DMS53 treated with DMSO at 0.1 percent for 48 hours (cell line): ENCODE data around the gene LYPD6B.

Experiments used
- DNase-seq: peaks from one replicate; lab custom pipeline; 2025; ENCODE audit not compliant: unreplicated experiment; lab: John Stamatoyannopoulos, UW

Gene LYPD6B

DNA sequence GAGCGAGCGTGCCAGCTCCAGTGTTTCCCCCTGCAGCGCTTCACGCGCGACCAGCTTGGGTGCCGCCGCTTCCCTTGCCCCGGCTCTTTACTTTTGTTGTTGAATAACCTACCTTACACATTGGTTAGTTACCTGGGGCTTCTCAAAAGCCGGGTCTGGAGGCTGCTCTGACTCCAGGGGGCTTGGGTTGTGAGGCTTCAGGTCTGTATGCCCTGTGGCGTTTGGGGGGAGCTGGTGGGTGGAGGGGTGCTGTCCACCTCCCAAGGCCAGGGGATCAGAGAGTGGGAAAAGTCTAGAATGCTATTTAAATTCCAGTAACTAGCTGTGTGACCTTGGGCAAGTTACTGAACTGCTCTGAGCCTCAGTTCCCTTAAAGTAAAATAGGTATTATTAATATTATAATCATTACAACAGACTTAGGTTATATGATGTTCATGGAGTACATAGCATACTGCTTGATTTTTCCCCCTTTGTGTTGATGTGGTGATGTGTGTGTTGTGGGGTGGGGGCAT is 770 bp downstream of the LYPD6B start:
- no peak for DNase-seq

DNA sequence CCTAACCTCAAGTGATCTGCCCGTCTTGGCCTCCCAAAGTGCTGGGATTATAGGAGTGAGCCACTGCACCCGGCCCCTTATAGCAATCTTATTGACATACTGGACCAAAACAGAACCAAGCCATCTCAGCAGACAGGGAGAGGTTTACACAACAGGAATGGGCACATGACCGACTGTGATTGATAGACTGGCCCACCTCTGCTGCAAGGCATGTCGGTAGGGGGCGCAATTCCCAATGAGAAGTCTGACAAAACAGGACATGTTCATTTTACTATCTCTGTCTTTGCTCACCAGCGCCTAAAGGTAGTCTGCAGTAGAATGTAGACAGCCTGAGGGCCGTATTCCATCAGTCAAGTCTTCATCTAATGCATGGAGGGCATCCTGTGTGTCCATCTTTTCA is 2.0 kb downstream of the LYPD6B start:
- DNase-seq, result no peak

DNA sequence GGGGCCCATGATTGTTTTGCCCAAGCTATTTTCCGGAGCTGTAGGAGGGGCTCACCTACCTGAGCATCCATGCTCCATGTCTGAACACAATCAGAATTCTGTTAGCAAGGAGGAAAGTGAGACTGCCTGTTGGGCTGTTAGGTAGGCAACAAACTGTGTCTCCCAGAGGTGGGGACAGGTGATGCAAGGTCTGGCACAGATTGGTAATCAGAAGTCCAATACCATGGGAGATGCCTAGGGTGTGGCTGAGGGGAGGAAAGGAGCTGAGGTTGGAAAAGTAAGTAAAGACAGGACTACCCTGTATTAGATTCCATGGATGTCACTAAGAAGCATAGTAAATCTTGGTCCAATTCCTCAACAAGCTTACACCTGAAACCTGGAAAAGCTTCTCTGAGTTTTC is 3.0 kb downstream of the LYPD6B start:
- DNase-seq, result no peak

DNA sequence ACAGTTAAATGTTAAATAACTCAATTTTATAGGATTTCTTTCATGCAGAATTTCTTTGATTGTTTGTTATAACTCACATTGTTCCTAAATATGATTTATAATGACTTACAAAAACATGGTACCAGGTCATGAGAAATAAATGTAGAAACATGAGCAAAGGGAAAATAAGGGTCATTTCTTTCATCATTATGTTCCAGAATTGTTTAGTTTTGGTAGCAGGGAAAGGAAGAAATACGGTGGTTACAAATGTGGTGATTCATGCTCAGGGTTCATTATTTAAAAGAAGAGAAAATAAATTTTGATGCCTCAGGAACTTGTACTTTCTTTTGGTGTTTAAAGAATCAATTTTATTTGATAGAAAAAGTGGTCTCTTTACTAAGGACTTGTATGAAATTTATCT is 4.4 kb downstream of the LYPD6B start:
- DNase-seq, result no peak

DNA sequence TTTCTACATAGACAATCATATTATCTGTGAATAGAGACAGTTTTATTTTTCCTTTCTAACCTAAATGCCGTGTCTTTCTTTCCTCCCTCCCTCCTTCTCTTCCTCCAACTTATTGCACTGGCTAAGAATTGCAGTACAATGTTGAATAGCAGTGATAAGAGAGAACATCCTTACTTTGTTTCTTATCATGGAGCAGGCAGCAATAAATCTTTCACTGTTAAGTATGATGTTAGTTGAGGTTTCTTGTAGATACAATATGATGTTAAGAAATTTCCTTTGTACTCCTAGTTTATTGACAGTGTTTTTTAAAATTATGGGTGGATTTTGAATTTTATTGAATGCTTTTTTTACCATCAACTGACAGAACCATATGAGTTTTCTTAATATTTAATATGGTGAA is 6.0 kb downstream of the LYPD6B start:
- DNase-seq, result no peak

DNA sequence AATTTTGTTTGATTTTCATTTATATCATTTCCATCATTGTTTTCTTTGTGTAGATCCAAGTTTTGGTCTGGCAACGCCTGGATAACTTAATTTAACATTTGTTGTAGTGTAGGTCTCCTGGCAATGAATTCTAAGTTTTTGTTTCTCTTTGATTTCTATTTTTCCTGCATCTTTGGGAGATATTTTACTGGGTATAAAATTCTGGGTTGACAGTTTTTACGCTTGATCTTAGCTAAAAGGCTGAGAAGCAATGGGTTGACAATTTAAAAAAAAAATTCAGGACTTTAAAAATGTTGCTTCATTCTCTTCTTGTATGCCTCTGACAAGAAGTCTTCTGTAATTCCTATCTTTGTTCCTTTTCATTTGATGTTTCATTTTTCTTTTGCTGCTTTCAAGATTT is 8.6 kb downstream of the LYPD6B start:
- DNase-seq, result no peak

DNA sequence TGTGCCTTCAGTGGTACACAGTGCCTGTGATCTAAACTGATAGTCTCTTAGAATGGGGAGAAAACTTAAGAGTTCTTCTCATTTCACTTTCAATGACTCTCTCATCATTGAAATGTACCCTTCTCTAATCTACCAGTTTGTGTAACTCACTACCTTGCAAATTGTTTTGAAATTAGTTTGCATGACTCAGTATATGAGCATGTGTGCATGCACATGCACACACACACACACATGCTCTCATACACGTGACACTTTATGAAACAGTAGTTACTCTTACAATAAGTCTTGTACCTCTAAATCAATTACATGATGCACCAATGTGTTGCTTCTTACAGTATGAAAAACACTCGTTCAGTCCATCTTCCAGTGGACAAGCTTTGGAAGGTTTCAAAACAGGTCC is 10.6 kb downstream of the LYPD6B start:
- no peak for DNase-seq

DNA sequence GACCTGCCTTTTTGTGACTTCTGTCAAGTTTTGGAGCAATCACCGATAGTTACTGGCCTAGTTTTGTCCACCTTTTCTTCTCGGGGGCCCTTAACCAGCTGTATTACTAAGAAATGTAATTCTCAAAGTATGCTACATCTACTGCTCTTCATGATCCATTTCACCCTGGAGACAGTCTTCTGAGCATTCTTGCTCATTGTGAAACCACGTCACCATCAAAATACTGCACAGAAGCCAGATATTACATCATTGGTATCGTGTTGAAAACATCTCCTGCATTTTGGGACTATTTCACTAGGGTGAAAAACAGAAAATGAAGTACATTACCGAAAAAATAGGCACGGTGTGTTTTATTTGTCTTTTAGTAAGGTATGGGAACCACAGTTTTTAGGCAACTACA is 11.7 kb downstream of the LYPD6B start:
- no peak for DNase-seq

DNA sequence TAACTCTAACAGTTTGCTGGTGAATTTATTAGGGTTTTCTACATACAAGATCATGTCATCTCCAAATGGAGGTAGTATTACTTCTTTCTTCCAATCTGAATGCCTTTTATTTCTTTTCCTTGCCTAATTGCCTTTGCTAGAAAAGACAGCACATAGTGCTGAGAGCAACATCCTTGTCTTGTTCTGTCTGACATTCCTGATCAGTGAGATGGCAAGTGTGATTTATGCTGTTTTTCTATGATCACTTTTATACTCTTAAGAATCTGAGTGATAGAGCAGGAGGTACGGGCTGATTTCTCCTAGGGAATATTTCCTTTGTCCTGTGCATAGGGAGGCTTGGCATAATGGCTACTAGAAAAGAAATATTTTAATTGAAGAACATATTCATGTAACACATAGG is 17.3 kb downstream of the LYPD6B start:
- DNase-seq, result no peak

DNA sequence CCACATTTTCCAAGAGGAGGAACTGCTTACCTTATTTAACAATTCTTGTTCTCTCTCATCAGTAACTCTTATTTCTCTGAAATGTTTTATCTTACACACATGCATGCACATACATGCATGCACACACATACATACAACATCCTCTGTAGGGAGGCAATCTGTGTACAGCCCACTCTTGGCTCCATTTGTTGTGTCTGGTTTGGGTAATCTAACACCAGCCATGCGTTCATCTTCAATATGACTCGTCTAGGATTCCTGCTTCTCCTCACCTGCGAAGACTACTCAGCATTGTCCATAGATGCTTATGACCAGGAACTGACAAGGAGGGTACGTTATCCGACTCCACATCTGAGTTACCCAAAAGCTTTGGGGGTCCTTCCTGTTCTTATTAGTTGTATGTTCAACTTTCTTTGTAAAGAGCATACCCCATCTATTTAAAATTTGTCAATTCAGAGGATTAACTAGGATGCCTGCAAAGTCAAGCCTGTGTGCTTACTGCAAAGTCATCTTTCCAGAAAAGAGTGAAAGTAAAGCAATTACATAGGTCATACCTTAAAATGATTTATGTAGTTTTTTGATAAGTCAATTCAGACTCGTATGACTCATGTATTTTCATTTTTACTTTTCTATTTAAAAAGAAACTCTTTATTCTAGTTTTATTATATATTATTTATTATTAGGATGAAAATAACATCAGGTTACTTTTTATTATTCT is 18.2 kb downstream of the LYPD6B start:
- DNase-seq, result no peak

DNA sequence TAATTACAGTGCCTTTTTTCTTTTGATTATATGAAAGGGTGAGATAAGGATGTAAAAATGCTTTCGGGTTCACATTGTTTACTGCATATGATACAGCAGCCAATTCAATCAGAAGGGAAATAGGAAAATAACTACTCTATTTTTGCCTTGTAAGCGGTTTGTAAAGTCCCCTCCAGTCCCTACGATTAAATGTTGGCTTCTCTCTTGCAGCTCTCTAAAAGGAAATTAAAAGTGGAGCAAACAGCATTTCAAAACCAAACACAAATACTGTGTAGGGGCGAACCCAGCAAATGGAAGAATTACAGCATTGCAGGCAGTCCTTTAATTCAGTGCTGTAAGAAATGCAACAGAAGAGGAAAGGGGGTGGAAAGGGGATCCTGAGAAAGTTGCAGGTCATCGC is 18.9 kb downstream of the LYPD6B start:
- no peak for DNase-seq

DNA sequence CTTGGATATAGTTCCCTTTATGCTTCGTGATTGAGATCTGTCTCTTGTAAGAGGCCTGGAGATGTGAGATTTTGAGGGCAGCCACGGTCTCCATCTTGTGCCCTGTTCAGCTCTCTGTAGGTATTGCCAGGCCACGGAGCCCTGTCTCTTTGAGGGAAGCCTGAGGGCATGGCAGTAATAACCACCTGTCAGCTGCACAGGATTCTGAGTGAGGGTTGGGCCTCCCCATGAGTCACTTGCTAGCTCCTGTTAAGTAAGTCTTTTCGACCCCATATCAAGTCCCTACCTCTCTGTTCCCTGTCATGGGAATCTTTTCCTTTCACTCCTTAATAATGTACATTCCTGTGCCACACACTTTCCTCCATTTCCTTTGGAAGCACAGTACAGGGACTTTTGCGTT is 20.4 kb downstream of the LYPD6B start:
- DNase-seq, result no peak

DNA sequence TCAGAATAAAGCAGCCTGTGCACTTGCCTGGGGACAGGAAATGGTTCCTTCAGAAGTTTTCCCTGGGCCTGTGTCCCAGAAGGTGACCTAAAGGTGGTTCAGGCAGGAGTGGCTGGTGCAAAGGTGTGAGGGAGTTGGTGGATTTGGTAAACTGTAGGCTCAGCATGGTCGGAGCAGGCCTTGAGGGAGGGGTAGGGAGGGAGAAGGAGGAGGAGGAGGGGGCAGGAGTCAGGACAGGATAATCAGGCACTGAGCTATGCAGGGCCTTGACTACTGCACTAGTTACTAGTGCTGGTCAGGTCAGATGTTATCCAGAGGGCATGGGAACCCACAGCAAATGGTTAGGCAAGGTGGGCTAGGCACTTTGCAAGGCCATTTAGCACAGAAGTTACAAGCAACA is 21.3 kb downstream of the LYPD6B start:
- no peak for DNase-seq

DNA sequence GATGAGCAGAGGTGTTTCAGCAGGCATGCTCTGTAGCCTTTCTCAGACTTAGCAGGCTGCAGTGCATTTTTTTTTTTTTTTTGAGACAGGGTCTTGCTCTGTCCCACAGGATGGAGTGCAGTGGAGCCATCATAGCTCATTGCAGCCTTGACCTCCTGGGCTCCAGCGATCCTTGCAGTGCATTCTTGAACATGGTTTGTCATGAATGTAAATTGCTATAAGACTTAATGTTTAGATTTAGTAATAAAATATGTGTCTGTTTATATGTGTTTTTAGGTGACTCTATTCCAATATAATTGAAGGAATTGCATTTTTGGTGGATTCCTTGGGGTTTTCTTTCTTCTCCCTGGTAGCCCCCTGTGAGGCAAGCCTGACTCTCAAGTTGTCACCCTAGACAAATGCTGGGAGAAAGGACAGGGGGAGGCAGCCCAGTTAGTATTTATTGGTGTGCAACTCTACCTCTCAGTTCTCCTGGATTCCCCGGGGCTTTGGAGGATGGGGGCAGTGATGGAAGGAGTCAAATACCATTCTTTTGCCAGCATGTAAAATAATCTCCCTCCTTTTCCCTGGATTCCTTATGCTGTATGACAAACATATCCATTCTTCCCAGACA is 22.7 kb downstream of the LYPD6B start:
- no peak for DNase-seq

DNA sequence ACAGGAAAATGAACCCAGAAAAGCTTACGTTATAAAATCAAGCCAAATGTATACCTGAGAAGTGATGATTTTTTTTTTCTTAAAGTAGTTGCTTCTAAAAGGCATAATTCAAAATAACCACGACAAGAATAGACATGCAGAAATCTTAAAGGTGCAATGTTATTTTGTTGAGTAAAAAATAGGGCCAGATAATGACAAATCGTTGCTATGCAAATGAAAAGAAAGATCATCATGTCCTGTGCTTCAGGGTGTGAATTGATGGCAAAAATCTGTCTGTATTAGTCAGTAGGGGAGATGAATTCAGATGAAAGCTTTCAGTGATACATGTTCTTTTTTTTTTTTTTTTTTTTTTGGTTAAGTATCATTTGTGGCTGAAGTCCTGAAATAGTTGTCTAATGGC is 24.0 kb downstream of the LYPD6B start:
- no peak for DNase-seq

DNA sequence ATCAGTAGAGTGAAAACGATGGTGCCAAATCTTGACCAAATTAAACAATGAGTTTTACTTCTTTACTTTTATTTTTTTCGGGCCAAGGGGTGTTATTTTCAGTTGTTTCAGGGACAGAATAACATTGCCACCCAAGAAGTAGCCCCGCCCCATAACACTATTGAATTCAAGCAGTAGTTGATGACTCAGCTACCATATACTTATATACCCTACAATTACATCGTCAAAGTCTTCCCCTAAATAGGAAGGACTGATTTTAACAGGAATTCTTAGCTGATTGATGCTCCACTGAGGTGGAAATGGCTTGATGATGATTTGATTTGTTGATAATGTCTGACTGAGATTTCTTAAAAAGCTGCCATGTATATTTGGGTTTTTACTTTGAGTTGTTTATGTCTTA is 24.7 kb downstream of the LYPD6B start:
- no peak for DNase-seq

DNA sequence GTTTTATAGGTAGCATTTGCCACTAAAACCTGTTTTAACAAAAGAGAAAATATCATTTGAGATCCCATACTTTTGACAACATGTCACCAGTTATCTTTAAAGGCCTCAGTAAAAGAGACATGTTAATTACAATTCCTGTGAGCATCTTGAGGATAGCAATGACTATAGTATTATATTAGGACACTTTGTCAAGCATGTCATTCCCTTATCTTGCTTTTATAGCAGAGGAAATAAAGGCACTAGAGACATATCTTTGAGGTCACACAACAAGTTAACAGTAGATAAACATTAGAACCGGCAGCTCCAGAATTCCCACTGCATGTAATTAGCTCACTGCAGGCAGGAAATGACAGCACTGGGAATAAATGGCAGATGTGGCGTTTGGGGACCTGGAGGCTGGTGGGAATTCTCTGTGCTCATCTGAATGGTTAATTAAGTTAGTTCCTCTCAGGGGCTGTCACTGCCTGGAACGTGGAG is 25.9 kb downstream of the LYPD6B start:
- no peak for DNase-seq

DNA sequence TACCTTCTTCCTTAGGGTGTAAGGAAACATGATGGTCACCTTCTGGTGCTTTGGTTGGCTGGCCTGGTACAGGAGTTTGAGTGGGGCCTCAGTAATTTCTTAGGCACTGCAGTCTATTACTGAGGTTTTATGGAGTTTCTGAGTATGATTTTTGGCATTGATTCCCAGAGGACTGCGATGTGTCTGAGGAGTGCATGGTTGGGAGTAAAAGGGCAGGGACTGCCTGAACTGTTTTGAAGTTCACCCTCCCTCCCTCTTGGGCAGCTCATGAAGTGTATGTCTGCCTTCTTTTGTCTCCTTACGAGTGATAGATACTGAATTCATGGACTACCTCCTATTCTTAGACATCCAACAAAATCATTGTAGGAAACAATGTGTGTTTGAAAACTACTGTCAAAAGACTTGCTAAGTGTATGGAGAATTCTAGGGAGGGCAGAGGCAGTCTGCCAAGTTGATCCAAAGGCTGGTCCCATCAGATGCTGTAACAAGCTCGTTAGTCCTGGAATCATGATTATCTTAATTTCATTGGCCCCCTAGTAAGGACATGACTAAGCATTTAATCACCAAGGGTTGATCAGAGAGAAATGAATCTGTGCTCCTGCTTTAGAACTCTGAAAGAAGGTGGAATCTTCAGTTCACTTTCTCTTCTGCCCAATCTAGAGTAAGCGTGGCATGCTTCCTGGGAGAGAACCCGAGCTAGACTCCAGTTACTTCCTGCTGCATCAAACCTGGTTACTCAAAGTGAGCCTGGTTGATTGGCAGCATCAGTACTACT is 26.5 kb downstream of the LYPD6B start:
- no peak for DNase-seq

DNA sequence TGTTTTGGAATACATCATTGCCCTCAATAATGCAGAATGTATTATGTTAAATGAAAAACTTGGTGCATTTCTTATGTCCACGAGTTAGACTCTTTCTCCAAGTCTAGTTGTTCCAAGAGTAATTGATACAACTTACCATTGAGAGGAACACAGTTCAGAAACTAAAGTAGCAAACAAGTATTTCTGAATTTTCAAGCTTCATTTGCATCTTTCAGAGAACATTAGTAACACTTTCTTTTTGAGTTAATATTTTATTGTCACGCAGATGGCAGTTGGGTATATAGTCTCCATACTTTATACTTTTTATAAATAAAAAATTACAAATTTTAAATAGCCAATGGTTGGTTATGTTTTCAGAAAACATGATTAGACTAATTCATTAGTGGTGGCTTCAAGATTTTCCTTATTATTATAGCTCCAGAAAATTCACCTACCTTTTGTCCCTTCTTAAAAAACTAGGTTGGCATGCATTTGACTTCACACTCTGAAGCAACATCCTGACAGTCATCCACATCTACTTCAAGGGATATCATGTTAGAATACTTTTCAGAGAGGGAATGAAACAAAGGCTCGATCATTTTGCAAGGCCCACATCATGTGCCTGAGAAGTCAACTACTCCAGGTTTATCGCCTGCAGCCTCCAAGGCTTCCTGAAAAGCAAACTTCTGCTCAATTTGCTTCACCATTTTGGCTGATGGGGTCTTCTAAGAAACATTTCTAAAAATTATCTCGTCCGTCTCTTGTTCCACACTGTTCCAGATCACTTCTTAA is 29.9 kb downstream of the LYPD6B start:
- no peak for DNase-seq

DNA sequence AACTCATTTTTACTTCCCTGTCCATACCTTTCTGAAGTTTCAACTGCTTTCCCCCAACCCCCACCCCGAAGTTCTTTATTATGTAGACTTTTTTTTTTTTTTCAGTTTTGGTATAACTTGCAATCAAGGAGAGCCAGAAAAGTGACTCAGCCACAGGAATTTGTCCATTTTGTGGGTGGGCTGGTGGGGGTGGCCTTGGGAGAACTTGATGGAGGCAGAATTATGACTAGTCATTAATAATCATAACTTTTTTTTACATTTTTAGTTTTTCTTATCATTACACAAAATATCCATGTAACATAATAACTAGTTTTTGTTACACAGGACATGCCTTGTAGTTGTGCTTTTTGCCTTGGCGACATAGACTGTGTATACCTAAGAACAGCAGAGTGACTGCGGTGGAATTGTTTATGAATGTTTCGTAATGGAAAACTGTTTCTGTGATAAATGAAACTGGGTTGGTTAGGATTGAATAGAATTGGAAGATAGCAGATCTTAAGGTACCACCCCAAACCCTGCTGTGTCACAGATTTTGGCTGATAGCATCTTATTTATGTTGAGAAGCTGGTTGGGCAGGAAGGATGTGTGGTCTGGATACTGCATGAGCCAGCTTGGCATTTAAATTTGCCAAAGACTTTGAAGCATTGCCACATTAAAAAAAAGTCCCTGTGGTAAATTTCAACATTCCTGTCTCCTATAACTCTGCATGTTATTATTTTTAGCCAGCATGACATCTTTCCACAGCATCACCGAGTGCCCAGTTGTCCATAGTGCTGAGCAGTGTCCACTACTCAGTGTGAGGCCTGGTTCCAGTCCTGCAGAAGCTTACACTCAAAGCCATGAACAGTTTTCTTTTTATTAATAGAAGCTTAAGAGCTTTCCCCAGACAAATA is 30.7 kb downstream of the LYPD6B start:
- no peak for DNase-seq
